SK-N-SH treated with all-trans-retinoic acid at 6 μM for 48 hours (cell line): Measurements from ENCODE around the gene DST.

Experiments used
- ATAC-seq: fragments of 200-7000 bp; cut with Tn5 transposase; 3 replicates; pipeline ENCODE4 v1.9.1; 2020; ENCODE audit warnings: mild to moderate bottlenecking, moderate library complexity
- ARNTL ChIP-seq: fragments of 450-650 bp; formaldehyde crosslinking; IDR thresholded peaks from 2 replicates; pipeline ENCODE4 v1.5.0; 2020; ENCODE audit warnings: low read depth, mild to moderate bottlenecking, moderate library complexity, borderline replicate concordance
- BACH2 ChIP-seq: fragments of 250-450 bp; sonication (Bioruptor Pico); IDR thresholded peaks from 2 replicates; pipeline ENCODE4 v1.9.0; 2021; ENCODE audit warnings: mild to moderate bottlenecking, borderline replicate concordance
- CSDC2 ChIP-seq: fragments of 250-450 bp; sonication (Bioruptor Pico); IDR thresholded peaks from 2 replicates; pipeline ENCODE4 v1.5.0; 2020; ENCODE audit warnings: mild to moderate bottlenecking, moderate library complexity
- ESRRG ChIP-seq: fragments of 250-450 bp; sonication (Bioruptor Pico); IDR thresholded peaks from 2 replicates; pipeline ENCODE4 v1.6.1; 2021; ENCODE audit warnings: mild to moderate bottlenecking
- GLIS3 ChIP-seq: fragments of 250-450 bp; sonication (Bioruptor Pico); IDR thresholded peaks from 2 replicates; pipeline ENCODE4 v1.5.0; 2020; ENCODE audit warnings: mild to moderate bottlenecking, moderate library complexity
- ISL1 ChIP-seq: fragments of 250-450 bp; sonication (Bioruptor Pico); IDR thresholded peaks from 2 replicates; pipeline ENCODE4 v2.1.2; 2022; ENCODE audit warnings: mild to moderate bottlenecking, moderate library complexity
- OSR1 ChIP-seq: fragments of 250-450 bp; sonication (Bioruptor Pico); IDR thresholded peaks from 2 replicates; pipeline ENCODE4 v1.8.0; 2022; ENCODE audit warnings: moderate library complexity, mild to moderate bottlenecking, inconsistent platforms
- PPARA ChIP-seq: fragments of 250-450 bp; sonication (Bioruptor Pico); IDR thresholded peaks from 2 replicates; pipeline ENCODE4 v1.5.0; 2020; ENCODE audit warnings: mild to moderate bottlenecking, borderline replicate concordance
- RARB ChIP-seq: fragments of 250-450 bp; sonication (Bioruptor Pico); IDR thresholded peaks from 2 replicates; pipeline ENCODE4 v1.8.0; 2021; ENCODE audit warnings: mild to moderate bottlenecking, moderate library complexity
- SNAI2 ChIP-seq: fragments of 250-450 bp; sonication (Bioruptor Pico); IDR thresholded peaks from 2 replicates; pipeline ENCODE4 v1.5.0; 2020; ENCODE audit warnings: mild to moderate bottlenecking, moderate library complexity
- TCF4 ChIP-seq: fragments of 250-450 bp; sonication (Bioruptor Pico); IDR thresholded peaks from 2 replicates; pipeline ENCODE4 v1.8.0; 2021; ENCODE audit warnings: mild to moderate bottlenecking, moderate library complexity, borderline replicate concordance
- TOX ChIP-seq: fragments of 250-450 bp; sonication (Bioruptor Pico); IDR thresholded peaks from 2 replicates; pipeline ENCODE4 v1.8.0; 2021; ENCODE audit warnings: mild to moderate bottlenecking, moderate library complexity, borderline replicate concordance
- ZC3H10 ChIP-seq: fragments of 250-450 bp; sonication (Bioruptor Pico); IDR thresholded peaks from 2 replicates; pipeline ENCODE4 v1.5.1; 2021; ENCODE audit warnings: mild to moderate bottlenecking, moderate library complexity
- ZFP3 ChIP-seq: fragments of 250-450 bp; sonication (Bioruptor Pico); IDR thresholded peaks from 2 replicates; pipeline ENCODE4 v1.5.0; 2020; ENCODE audit warnings: mild to moderate bottlenecking, moderate library complexity
- ZFP30 ChIP-seq: fragments of 450-650 bp; formaldehyde crosslinking; IDR thresholded peaks from 2 replicates; pipeline ENCODE4 v1.5.0; 2022; ENCODE audit warnings: mild to moderate bottlenecking, moderate library complexity
- ZNF565 ChIP-seq: fragments of 450-650 bp; formaldehyde crosslinking; conservative IDR thresholded peaks from 2 replicates; pipeline ENCODE4 v1.5.0; 2020; ENCODE audit warnings: low read depth, mild to moderate bottlenecking, moderate library complexity
- ZNF70 ChIP-seq: fragments of 450-650 bp; formaldehyde crosslinking; IDR thresholded peaks from 2 replicates; pipeline ENCODE4 v1.5.0; 2020; ENCODE audit warnings: mild to moderate bottlenecking, moderate library complexity
- TF ChIP-seq, protein P1 (sequence below): fragments of 250-450 bp; sonication (Bioruptor Pico); IDR thresholded peaks from 2 replicates; pipeline ENCODE4 v1.5.1; 2021; ENCODE audit warnings: mild to moderate bottlenecking, moderate library complexity
- TF ChIP-seq, protein P2 (sequence below): fragments of 250-450 bp; sonication (Bioruptor Pico); IDR thresholded peaks from 2 replicates; pipeline ENCODE4 v1.5.0; 2020; ENCODE audit warnings: mild to moderate bottlenecking, moderate library complexity
- TF ChIP-seq, protein P3 (sequence below): fragments of 250-450 bp; sonication (Bioruptor Pico); IDR thresholded peaks from 2 replicates; pipeline ENCODE4 v1.5.1; 2020; ENCODE audit warnings: low read depth, mild to moderate bottlenecking, moderate library complexity
- TF ChIP-seq, protein P4 (sequence below): fragments of 250-450 bp; sonication (Bioruptor Pico); IDR thresholded peaks from 2 replicates; pipeline ENCODE4 v1.8.0; 2020; ENCODE audit warnings: mild to moderate bottlenecking, moderate library complexity, borderline replicate concordance

The DST gene

DNA sequence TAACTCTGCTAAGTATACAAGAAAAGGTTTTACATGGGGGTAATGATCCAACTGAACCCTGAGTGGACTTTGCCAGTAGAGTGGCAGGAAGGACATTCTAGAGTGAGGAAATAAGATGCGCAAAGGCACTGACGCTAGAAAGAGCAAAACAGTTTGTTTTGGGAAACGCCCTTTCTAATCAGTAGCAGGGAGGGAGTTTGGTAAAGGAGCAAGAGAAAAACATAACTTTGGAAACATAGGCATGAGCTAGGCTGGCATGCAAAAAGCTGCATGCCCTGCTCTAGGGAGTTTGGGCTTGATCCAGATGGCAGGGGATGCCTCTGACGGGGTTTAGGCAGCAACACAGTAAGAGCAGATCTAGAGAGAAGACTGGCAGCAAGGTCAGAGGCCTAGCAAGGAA is 135.2 kb downstream of the DST start (continued):
- TF ChIP-seq, protein P1, sequence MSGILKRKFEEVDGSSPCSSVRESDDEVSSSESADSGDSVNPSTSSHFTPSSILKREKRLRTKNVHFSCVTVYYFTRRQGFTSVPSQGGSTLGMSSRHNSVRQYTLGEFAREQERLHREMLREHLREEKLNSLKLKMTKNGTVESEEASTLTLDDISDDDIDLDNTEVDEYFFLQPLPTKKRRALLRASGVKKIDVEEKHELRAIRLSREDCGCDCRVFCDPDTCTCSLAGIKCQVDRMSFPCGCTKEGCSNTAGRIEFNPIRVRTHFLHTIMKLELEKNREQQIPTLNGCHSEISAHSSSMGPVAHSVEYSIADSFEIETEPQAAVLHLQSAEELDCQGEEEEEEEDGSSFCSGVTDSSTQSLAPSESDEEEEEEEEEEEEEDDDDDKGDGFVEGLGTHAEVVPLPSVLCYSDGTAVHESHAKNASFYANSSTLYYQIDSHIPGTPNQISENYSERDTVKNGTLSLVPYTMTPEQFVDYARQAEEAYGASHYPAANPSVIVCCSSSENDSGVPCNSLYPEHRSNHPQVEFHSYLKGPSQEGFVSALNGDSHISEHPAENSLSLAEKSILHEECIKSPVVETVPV (CRISPR knock-in tag): no peak
- TF ChIP-seq SNAI2 (CRISPR knock-in tag) (no peak), ZNF565 (CRISPR knock-in tag) (no peak), ESRRG (CRISPR knock-in tag) (no peak), OSR1 (CRISPR knock-in tag) (no peak), CSDC2 (CRISPR knock-in tag) (no peak), TOX (CRISPR knock-in tag) (no peak), ARNTL (CRISPR knock-in tag) (no peak)
- TF ChIP-seq, all 23 proteins: peak for 0

DNA sequence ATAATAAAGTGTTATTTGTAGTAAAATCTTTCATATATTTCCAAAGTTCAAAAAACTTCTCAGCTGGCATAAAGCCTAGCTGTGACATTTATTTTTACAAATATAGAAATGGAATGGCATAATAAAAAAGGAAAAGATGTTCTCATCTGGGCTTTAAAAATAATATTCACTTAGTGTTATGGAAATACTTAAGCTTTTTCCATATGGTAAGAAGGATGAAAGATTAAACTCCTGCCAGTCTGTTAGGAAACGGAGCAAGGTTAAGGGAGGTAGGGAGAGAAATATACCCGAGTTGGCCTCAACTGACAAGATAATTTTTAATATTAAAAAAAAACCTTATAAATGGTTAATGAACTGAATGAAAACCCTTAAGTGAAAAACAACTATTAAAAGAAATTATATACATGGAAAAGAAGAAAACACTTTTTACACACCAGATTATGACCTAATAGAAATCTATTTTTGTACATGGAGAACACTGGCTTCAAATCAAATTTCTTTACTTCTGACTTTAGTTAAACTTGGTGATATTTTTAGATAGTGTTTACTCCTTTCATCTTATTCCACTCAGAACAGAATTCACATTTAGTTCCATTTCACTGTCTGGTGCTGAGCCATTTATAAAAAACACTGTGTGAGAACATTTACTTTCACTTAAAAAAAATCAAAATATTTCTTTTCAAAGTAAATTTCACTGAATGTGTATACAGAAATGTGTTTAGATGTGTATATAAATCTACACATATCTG is 137.0 kb downstream of the DST start:
- no peak for ATAC-seq
- no peak for TF ChIP-seq ARNTL (CRISPR knock-in tag)
- no peak for TF ChIP-seq SNAI2 (CRISPR knock-in tag)
- TF ChIP-seq GLIS3 (CRISPR knock-in tag): no peak
- no peak for TF ChIP-seq ZNF70 (CRISPR knock-in tag)
- TF ChIP-seq ZFP30 (CRISPR knock-in tag): no peak
- TF ChIP-seq, protein P2, sequence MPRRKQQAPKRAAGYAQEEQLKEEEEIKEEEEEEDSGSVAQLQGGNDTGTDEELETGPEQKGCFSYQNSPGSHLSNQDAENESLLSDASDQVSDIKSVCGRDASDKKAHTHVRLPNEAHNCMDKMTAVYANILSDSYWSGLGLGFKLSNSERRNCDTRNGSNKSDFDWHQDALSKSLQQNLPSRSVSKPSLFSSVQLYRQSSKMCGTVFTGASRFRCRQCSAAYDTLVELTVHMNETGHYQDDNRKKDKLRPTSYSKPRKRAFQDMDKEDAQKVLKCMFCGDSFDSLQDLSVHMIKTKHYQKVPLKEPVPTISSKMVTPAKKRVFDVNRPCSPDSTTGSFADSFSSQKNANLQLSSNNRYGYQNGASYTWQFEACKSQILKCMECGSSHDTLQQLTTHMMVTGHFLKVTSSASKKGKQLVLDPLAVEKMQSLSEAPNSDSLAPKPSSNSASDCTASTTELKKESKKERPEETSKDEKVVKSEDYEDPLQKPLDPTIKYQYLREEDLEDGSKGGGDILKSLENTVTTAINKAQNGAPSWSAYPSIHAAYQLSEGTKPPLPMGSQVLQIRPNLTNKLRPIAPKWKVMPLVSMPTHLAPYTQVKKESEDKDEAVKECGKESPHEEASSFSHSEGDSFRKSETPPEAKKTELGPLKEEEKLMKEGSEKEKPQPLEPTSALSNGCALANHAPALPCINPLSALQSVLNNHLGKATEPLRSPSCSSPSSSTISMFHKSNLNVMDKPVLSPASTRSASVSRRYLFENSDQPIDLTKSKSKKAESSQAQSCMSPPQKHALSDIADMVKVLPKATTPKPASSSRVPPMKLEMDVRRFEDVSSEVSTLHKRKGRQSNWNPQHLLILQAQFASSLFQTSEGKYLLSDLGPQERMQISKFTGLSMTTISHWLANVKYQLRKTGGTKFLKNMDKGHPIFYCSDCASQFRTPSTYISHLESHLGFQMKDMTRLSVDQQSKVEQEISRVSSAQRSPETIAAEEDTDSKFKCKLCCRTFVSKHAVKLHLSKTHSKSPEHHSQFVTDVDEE (CRISPR knock-in tag): no peak
- TF ChIP-seq, protein P3, sequence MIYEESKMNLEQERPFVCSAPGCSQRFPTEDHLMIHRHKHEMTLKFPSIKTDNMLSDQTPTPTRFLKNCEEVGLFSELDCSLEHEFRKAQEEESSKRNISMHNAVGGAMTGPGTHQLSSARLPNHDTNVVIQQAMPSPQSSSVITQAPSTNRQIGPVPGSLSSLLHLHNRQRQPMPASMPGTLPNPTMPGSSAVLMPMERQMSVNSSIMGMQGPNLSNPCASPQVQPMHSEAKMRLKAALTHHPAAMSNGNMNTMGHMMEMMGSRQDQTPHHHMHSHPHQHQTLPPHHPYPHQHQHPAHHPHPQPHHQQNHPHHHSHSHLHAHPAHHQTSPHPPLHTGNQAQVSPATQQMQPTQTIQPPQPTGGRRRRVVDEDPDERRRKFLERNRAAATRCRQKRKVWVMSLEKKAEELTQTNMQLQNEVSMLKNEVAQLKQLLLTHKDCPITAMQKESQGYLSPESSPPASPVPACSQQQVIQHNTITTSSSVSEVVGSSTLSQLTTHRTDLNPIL (CRISPR knock-in tag): no peak
- TF ChIP-seq, protein P4, sequence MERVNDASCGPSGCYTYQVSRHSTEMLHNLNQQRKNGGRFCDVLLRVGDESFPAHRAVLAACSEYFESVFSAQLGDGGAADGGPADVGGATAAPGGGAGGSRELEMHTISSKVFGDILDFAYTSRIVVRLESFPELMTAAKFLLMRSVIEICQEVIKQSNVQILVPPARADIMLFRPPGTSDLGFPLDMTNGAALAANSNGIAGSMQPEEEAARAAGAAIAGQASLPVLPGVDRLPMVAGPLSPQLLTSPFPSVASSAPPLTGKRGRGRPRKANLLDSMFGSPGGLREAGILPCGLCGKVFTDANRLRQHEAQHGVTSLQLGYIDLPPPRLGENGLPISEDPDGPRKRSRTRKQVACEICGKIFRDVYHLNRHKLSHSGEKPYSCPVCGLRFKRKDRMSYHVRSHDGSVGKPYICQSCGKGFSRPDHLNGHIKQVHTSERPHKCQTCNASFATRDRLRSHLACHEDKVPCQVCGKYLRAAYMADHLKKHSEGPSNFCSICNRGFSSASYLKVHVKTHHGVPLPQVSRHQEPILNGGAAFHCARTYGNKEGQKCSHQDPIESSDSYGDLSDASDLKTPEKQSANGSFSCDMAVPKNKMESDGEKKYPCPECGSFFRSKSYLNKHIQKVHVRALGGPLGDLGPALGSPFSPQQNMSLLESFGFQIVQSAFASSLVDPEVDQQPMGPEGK (CRISPR knock-in tag): no peak

DNA sequence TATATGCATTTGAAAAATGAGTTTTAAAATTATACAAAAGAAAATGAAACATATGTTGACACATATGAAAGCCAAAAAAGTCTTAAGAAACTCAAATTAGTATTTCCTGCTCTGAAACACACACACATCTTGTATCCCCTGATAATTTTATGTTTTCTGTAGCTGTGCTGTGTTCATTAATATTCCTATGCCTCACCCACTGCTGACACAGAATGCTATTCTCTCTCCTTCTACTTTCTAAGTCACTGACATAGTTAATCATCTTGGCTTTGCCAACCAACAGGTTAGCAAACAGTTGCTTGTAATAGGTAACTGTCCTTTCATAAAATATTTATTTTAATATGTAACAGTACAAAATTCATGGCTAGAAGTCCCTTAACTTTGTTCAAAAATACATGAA is 140.7 kb downstream of the DST start:
- TF ChIP-seq TCF4 (CRISPR knock-in tag): no peak
- TF ChIP-seq ESRRG (CRISPR knock-in tag): no peak

DNA sequence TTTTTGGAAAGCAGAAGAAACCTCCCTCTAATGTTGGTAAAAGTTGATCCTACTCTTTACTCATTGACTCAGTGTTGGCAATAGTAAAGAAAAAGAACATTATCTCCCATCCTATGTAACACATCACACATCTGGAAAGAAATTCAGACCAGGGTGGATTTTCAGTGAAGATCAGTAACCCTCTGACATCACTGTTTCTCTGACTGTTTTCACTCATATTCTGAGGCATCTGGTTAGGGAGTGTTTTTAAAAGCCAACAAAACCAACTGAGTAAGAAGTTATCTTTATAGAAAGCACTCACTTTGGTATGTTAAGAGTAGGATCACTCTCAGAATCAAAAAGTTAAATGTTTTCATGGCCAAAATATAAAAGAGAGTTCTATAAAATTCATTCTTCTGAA is 143.6 kb downstream of the DST start:
- ATAC-seq: no peak
- TF ChIP-seq TCF4 (CRISPR knock-in tag) (no peak), SNAI2 (CRISPR knock-in tag) (no peak), ESRRG (CRISPR knock-in tag) (no peak)
- TF ChIP-seq, protein P1 (CRISPR knock-in tag): no peak

More for the DNA sequence above, 140.7 kb downstream of the DST start:
- ATAC-seq: no peak

DNA sequence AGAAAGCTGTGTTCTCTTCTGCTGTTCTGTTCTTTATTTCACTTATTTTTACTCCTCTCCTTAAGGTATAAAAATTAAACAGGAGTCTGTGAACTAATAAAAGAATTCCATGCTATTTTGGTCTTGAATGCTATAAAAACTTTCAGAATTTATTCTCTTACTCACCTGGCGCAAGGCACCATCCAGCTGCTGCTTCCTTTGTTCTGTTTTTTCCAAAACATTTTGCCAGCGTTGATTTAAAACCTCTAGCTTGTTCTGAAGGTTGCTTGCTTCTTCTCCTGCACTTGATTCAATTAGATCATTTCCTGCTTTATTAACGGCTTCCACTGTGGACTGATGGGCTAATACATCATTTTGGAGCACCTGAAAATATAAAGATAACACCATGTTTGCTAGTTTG is 145.0 kb downstream of the DST start:
- no peak for ATAC-seq
- no peak for TF ChIP-seq RARB (CRISPR knock-in tag)
- TF ChIP-seq CSDC2 (CRISPR knock-in tag): no peak
- no peak for TF ChIP-seq BACH2 (CRISPR knock-in tag)
- TF ChIP-seq ZFP3 (CRISPR knock-in tag): no peak
- TF ChIP-seq ZFP30 (CRISPR knock-in tag): no peak
- TF ChIP-seq ARNTL (CRISPR knock-in tag): no peak
- no peak for TF ChIP-seq GLIS3 (CRISPR knock-in tag)
- TF ChIP-seq ZNF565 (CRISPR knock-in tag): no peak
- no peak for TF ChIP-seq TCF4 (CRISPR knock-in tag)
- TF ChIP-seq PPARA (CRISPR knock-in tag): no peak
- no peak for TF ChIP-seq ESRRG (CRISPR knock-in tag)
- TF ChIP-seq, protein P3 (CRISPR knock-in tag): no peak
- TF ChIP-seq ISL1 (CRISPR knock-in tag): no peak
- TF ChIP-seq SNAI2 (CRISPR knock-in tag): no peak
- no peak for TF ChIP-seq ZC3H10
